Aorta (tissue), 5 donors: ENCODE measurements around the gene MAML2. TPM values are rescaled to one million over a fixed set of nuclear protein-coding genes. Genes with fewer than 3 reads are reported as not detected.

Source experiments
- ATAC-seq: fragments of 200-7000 bp; cut with Tn5 transposase; one replicate; pipeline ENCODE4 v1.9.1; 2022; ENCODE audit warnings: moderate library complexity; ENCODE audit not compliant: low FRiP score
- DNase-seq, 2 donors: peaks; one replicate each; pipeline ENCODE4 v3.0.0-alpha.2; 2020
- H3K27ac ChIP-seq, 2 donors: one replicate each; pipeline ENCODE4 v1.5.1; 2013; ENCODE audit warnings: low read length in 2 of 2, mild to moderate bottlenecking in 2 of 2, moderate library complexity in 2 of 2, control low read depth in 1 of 2, inconsistent platforms in 1 of 2, low read depth in 1 of 2
- H3K27me3 ChIP-seq, 2 donors: one replicate each; pipeline ENCODE4 v1.6.1; 2013; ENCODE audit warnings: control low read depth in 1 of 2, low read length in 1 of 2, mild to moderate bottlenecking in 1 of 2, moderate library complexity in 1 of 2; ENCODE audit not compliant: insufficient read depth in 2 of 2, control insufficient read depth in 1 of 2
- H3K36me3 ChIP-seq, 2 donors: one replicate each; pipeline ENCODE4 v1.6.1; 2013; ENCODE audit warnings: control low read depth in 1 of 2, low read length in 1 of 2, mild to moderate bottlenecking in 1 of 2; ENCODE audit not compliant: insufficient read depth in 2 of 2, control insufficient read depth in 1 of 2
- H3K4me1 ChIP-seq, 2 donors: one replicate each; pipeline ENCODE4 v1.6.1; 2013; ENCODE audit warnings: low read length in 2 of 2, control low read depth in 1 of 2, mild to moderate bottlenecking in 1 of 2, moderate library complexity in 1 of 2; ENCODE audit not compliant: insufficient read depth in 2 of 2, control insufficient read depth in 1 of 2
- H3K4me3 ChIP-seq, 2 donors: one replicate each; pipeline ENCODE4 v1.5.1; 2013; ENCODE audit warnings: low read length in 2 of 2, control low read depth in 1 of 2, mild to moderate bottlenecking in 1 of 2
- H3K9me3 ChIP-seq: one replicate; pipeline ENCODE4 v1.6.1; 2013; ENCODE audit warnings: mild to moderate bottlenecking, low read length; ENCODE audit not compliant: control insufficient read depth
- WGBS, 2 donors: extraction: QIAGEN DNeasy Blood & Tissue Kit; methylation state at CpG; one replicate each; pipeline ENCODE4 v1.1.7; 2013; 5-methylcytosine and 5-hydroxymethylcytosine counted together
- intact Hi-C, 2 donors: fragments of 100-400 bp; cut with DNase I; formaldehyde crosslinking; loops; one replicate each; pipeline versions ENCODE4 v1.14.2 to v1.15.0; 2022
- polyA plus RNA-seq, 2 donors: library from polyadenylated mRNA; stranded (reverse); fragments of 200-250 nt; gene quantifications; one replicate each; pipeline ENCODE4 v1.2.3, GENCODE V29; 2013
- total RNA-seq, 2 donors: library from RNA; stranded (reverse); fragmentation: NEBNext Ultra II Directional; extraction: Animal tissue kit (Norgen Biotek cat#: 25700); gene quantifications; one replicate each; pipeline ENCODE4 v1.2.1, GENCODE V29; 2021
- donor health status: healthy with polysubstance abuse.
- donor health status: Bipolar disorder and iron deficiency.
- donor health status: DM: no; HTN: no; CAD: no.
- donor health status: DM: no; HTN: no; CAD: no.
- donor health status: DM: yes; HTN: yes; CAD: no.

The MAML2 gene
- total and polyA plus RNA-seq, 4 donors: 6.0 to 27.5 (median 14.0) TPM

DNA sequence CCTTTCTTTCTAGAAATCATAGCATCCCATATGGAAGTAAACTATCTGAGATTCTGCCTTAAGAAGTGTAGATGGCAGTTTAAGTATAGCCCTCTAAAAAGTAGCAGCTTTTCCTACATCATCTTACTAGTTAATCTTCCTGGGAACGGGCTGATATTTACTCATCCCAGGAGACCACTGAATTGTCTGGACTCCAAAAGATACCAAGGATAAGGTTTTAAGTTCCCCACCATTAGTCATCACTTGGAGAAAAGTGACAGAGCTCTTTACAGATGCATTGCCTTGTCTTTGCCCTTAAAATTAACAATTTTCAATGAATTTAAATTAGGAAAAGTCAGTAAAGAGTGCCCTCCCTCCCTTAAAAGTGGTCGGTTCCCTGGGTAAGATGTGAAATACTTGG is 129.5 kb downstream of the MAML2 start:
- DNase-seq (no peak), ATAC-seq (peak; percentile 30)
- WGBS, 2 donors: 4 to 6% methylated on average over 2 of the region's 2 CpGs
- no peaks in the 10 kb centered on the region for H3K27me3 ChIP-seq
- H3K36me3 ChIP-seq: no peaks in the 10 kb centered on the region
- intact Hi-C loops: loop anchor here in 1 of 2 donors (5.0 to 10.0 kb wide), 2 partner anchors 49 to 54 kb away; no protein-coding TSS in a partner anchor
- no peaks in the 10 kb centered on the region for H3K9me3 ChIP-seq
- no peak overlapping the region for H3K4me3 ChIP-seq
- no peak overlapping the region for H3K27ac ChIP-seq
- peaks cover 20 to 29% of the 10 kb centered on the region in 2 donors for H3K4me1 ChIP-seq

DNA sequence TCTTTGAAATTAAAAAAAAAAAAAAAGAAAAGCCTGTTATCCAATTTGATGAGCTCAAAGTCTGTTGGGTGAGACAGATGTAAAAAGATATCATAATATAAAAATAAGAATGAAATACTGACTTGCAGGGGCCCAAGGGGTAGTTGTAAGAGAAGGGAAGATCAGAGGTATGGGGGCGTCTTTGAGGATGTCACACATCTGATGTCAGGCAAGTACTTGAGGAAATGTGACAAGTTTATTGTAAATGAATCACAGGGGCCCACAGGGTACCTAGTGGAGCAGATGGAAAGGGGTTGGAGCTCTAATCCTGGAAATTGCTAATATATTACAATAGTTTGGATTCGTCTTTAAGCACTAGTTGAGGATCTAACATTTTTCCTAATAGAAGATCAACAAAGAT is 131.6 kb downstream of the MAML2 start:
- Histone ChIP-seq H3K4me1 (peaks cover 14 to 24% of the 10 kb centered on the region in 2 donors), H3K27ac (peak overlapping the region in 1 of 2 donors; percentile 17), H3K36me3 (no peaks in the 10 kb centered on the region), H3K27me3 (no peaks in the 10 kb centered on the region), H3K4me3 (no peak overlapping the region), H3K9me3 (no peaks in the 10 kb centered on the region)
- intact Hi-C loops: loop anchor here in 1 of 2 donors (5.0 to 10.0 kb wide), 2 partner anchors 47 to 56 kb away; no protein-coding TSS in a partner anchor
- DNase-seq (no peak), ATAC-seq (no peak)
- WGBS, 2 donors: 92 to 93% methylated on average over 2 of the region's 2 CpGs

DNA sequence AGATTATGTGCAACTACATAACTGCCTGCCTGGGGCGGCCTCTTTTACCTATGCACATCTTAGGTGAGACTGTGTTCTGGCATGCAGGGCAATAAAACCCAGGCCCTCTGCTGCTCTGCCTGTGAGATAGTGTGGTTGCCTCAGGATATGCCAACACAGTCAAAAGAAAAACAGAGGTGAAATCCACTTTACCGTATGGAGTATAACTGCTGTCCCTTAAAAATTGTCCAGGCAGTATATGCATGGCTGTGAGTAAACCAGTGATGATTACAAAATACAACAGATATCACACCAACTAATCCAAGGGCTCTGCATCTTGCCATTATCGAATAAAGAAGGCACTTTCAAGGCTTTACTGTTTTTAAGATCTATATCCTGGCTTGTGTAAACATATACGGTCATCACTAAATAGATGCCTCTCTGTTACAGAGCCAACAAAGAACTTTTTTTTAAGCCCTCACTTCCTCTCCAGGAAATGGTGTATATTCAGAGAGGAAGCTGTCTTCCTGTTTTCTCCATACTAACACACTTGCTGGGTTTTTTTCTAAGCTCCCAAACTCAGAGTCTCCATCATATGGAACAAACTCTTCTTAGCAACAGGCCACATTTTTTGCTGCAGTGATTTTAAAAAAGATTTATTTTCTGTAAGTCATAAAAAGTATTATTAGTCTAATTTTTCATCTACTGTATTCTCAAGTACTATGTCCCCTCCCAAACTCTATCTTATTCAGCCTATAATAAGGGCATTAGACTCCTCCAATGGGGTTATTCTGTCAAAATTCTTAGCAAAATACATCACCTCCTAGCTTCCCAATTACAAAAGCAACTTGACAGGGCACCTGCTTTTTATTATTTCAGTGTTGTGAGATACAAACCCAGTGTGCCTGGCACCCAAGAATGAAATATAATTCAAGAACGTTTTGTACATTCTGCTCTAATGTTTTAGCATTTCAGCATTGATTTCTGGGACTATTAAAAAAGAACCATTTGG is 135.2 kb downstream of the MAML2 start:
- no peaks in the 10 kb centered on the region for H3K36me3 ChIP-seq
- 57 to 62% methylated on average over 5 of the region's 5 CpGs for WGBS, 2 donors
- no peak overlapping the region for H3K4me3 ChIP-seq
- no peak overlapping the region for H3K27ac ChIP-seq
- peak; percentile 46 for ATAC-seq
- intact Hi-C loops: no loop called here
- H3K9me3 ChIP-seq: no peaks in the 10 kb centered on the region
- H3K4me1 ChIP-seq: peaks cover 4 to 8% of the 10 kb centered on the region in 2 donors
- H3K27me3 ChIP-seq: no peaks in the 10 kb centered on the region
- no peak for DNase-seq

DNA sequence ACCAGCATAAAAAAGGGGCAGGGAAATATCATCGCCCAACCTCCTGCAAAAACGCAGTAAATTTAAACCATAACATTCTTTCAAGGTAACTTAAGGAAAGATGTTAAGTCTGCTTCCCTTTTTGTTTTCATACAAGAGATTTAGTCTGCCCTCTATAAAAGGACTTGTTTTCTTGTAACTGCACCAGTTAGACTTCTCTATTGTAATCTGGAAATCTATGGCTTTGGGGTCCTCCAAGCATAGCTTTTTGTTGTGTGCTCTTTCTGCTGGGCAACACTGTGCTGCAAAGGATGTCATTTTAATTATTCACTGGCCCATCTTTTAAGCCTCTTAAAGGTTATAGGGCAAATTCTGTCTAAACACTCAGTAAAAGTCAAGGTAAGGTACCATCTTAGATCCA is 136.0 kb downstream of the MAML2 start:
- Histone ChIP-seq H3K4me1 (peaks cover 0 to 5% of the 10 kb centered on the region in 2 donors), H3K9me3 (no peaks in the 10 kb centered on the region), H3K4me3 (no peak overlapping the region), H3K27ac (no peak overlapping the region), H3K36me3 (no peaks in the 10 kb centered on the region), H3K27me3 (no peaks in the 10 kb centered on the region)
- DNase-seq (no peak), ATAC-seq (no peak)
- 88 to 94% methylated on average over 2 of the region's 2 CpGs for WGBS, 2 donors
- intact Hi-C loops: no loop called here

DNA sequence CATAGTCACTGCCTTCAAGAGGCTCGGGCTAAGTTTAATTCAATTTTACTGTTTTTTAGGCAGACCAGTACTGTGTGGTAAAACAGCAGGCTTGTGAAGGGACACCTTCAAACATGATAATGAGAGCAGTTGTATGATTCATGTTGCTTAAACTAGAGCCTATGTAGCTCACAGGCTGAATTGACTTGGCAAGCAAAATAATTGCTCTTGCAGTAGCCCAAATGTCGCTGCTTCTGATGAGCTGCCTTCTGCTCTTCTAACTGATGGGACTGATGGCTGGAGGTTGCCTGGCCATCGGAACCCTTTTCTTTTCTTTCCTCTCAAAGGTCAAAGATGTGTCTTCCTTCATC is 137.6 kb downstream of the MAML2 start:
- no peak for ATAC-seq
- Histone ChIP-seq H3K27ac (no peak overlapping the region), H3K9me3 (no peaks in the 10 kb centered on the region), H3K36me3 (no peaks in the 10 kb centered on the region), H3K4me3 (no peak overlapping the region), H3K27me3 (no peaks in the 10 kb centered on the region), H3K4me1 (peaks cover 2 to 5% of the 10 kb centered on the region in 2 donors)
- intact Hi-C loops: no loop called here
- DNase-seq: no peak
- 90 to 93% methylated on average over 3 of the region's 3 CpGs for WGBS, 2 donors

DNA sequence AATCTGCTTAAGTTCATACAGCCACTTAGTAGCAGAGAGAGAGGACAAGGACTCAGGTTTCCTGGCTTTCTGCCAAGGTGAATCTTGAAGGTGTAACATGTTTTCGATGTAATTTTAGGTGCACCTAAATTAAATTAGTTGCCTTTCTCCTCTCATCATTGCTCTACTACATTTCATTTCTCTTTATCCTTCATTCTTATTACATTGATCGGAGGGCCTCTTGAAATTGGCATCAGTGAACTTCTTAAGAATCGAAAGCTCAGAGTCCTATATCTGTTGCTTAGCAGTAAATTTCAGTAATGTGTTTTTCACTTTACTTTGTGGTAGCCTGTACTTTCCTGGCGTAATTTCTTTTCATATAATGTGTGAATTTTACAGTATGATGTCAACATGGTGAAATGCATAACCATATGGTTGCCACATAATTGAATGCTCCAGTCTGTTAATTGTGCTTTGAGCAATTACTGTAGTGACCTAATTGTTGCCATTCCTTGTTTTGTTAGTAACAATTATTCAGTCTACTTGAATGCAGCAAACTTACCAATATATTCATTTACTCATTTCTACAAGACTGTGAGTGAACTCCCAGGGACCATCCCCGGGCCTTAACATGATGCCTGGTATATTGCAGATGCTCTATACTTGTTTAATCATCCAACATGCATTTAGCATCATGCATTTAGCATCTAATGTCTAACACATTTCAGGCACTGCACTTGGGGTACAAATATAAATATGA is 138.1 kb downstream of the MAML2 start:
- 93% methylated on average over 5 of the region's 5 CpGs for WGBS, 2 donors
- H3K27ac ChIP-seq: no peak overlapping the region
- H3K9me3 ChIP-seq: no peaks in the 10 kb centered on the region
- H3K36me3 ChIP-seq: no peaks in the 10 kb centered on the region
- peaks cover 2 to 9% of the 10 kb centered on the region in 2 donors for H3K4me1 ChIP-seq
- intact Hi-C loops: no loop called here
- H3K4me3 ChIP-seq: no peak overlapping the region
- DNase-seq: no peak
- no peaks in the 10 kb centered on the region for H3K27me3 ChIP-seq
- ATAC-seq: no peak

DNA sequence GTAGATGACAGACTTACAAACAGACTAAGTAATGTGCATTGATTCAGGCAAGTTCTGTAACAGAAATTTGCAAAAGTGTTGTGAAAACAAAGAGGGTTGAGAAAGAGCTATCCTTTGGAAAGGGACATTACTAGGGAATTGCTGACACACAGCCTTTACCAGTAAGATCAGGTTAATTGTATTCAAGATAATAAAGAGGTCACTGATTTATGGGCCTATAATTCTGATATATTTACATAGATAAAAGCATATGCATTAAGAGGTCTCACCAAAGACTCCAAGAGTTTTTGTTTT is 138.7 kb downstream of the MAML2 start:
- no peaks in the 10 kb centered on the region for H3K9me3 ChIP-seq
- intact Hi-C loops: no loop called here
- no peak for ATAC-seq
- peaks cover 2 to 9% of the 10 kb centered on the region in 2 donors for H3K4me1 ChIP-seq
- H3K27ac ChIP-seq: no peak overlapping the region
- no peak for DNase-seq
- H3K27me3 ChIP-seq: no peaks in the 10 kb centered on the region
- H3K36me3 ChIP-seq: no peaks in the 10 kb centered on the region
- H3K4me3 ChIP-seq: no peak overlapping the region

DNA sequence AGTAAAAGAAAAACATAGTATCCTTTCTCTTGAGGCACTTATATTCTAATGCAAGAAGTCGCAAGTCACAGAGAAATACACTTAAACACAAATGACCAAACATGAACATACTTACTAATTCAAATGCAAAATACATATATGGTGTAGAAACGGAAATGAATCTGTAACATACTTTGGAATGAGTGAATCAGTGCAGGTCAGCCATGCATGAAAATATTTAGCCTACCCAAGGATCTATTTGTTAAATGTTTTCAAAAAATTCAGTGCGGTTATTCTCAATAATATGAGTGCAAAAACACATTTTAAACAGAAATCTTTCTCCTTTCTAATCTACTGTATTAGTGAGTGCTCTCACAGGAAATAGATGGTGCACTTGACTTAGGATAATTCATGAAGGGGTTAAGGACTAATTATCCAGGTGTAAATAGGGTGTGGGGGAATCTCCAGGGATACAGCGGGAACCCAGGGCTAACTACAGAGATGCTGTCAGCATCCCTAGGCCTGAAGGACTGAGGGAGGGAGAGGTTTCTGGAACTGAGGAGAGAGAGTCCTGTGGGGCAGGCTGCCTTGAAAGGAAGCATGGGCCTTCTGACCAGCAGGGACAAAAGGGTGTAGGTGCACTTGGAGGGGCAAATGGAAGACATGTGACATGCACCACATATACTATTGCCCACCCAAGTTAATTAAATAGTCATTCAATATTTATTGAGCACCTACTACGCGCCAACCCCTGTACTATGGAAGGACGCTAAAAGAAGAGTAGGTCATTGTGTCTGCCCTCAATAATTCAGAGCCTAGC is 139.2 kb downstream of the MAML2 start:
- no peak overlapping the region for H3K27ac ChIP-seq
- H3K4me1 ChIP-seq: peaks cover 2 to 9% of the 10 kb centered on the region in 2 donors
- H3K9me3 ChIP-seq: no peaks in the 10 kb centered on the region
- no peak for ATAC-seq
- H3K36me3 ChIP-seq: no peaks in the 10 kb centered on the region
- intact Hi-C loops: no loop called here
- 94 to 96% methylated on average over 7 of the region's 7 CpGs for WGBS, 2 donors
- H3K27me3 ChIP-seq: no peaks in the 10 kb centered on the region
- H3K4me3 ChIP-seq: no peak overlapping the region
- no peak for DNase-seq
